Inflammatory macrophage treated with lipopolysaccharide for 4 hours (primary cell): ENCODE results near the gene EP300.

Source experiments
- DNase-seq: peaks from one replicate; pipeline ENCODE4 v3.0.0-alpha.2; 2020

EP300 gene

GRCh38 chr22:41215926-41216325 is 123.5 kb downstream of the EP300 start:
- no peak for DNase-seq

- DNase-seq, result no peak
Measured at GRCh38 chr22:41216984-41217383, 124.6 kb downstream of the EP300 start.

GRCh38 chr22:41217553-41218157 is 125.3 kb downstream of the EP300 start:
- DNase-seq, result peak; percentile 95

- no peak for DNase-seq
Measured at GRCh38 chr22:41222846-41223507, 130.6 kb downstream of the EP300 start.

- no peak for DNase-seq
Measured at GRCh38 chr22:41223535-41223934, 131.1 kb downstream of the EP300 start.

- DNase-seq, result peak; percentile 63
Measured at GRCh38 chr22:41226723-41227655, 134.6 kb downstream of the EP300 start.

GRCh38 chr22:41229215-41229614 is 136.8 kb downstream of the EP300 start:
- no peak for DNase-seq
